Heart left ventricle (tissue), 16 donors: ENCODE results near the gene EMX1. TPM values are rescaled to one million over a fixed set of nuclear protein-coding genes. Genes with fewer than 3 reads are reported as not detected.

ENCODE experiments used
- ATAC-seq, 4 donors: fragments of 200-7000 bp; cut with Tn5 transposase; one replicate each; pipeline ENCODE4 v1.9.1; 2020 to 2022; ENCODE audit warnings: moderate library complexity in 4 of 4, mild to moderate bottlenecking in 3 of 4, moderate number of reproducible peaks in 1 of 4
- DNase-seq, 5 donors: peaks; one replicate each; pipeline ENCODE4 v3.0.0-alpha.2; 2020
- H3K27ac ChIP-seq, 12 donors: fragments of 200-600 bp; sonication (generic) in 4 of 12; one replicate each; pipeline versions ENCODE4 v1.5.0 to v1.8.0; 2016 to 2022; ENCODE audit warnings: mild to moderate bottlenecking in 2 of 12
- H3K27me3 ChIP-seq, 9 donors: fragments of 200-600 bp; sonication (generic) in 2 of 9; one replicate each; pipeline versions ENCODE4 v1.5.1 to v1.8.0; 2016 to 2022; ENCODE audit warnings: mild to moderate bottlenecking in 3 of 9
- H3K36me3 ChIP-seq, 9 donors: fragments of 200-600 bp; sonication (generic) in 2 of 9; one replicate each; pipeline versions ENCODE4 v1.5.0 to v1.8.0; 2018 to 2022; ENCODE audit warnings: mild to moderate bottlenecking in 2 of 9
- H3K4me1 ChIP-seq, 12 donors: fragments of 200-600 bp; sonication (generic) in 4 of 12; one replicate each; pipeline versions ENCODE4 v1.5.0 to v1.8.0; 2016 to 2022; ENCODE audit warnings: mild to moderate bottlenecking in 3 of 12
- H3K4me3 ChIP-seq, 12 donors: fragments of 200-600 bp; sonication (generic) in 4 of 12; one replicate each; pipeline versions ENCODE4 v1.5.0 to v1.8.0; 2017 to 2022; ENCODE audit warnings: mild to moderate bottlenecking in 9 of 12, moderate library complexity in 4 of 12
- H3K9me3 ChIP-seq, 12 donors: fragments of 200-600 bp; sonication (generic) in 4 of 12; one replicate each; pipeline versions ENCODE4 v1.5.0 to v1.8.0; 2016 to 2022; ENCODE audit warnings: mild to moderate bottlenecking in 1 of 12
- CTCF ChIP-seq, 12 donors: fragments of 200-600 bp; sonication (generic) in 4 of 12; IDR thresholded peaks; one replicate each; pipeline versions ENCODE4 v1.5.0 to v1.8.0; 2018 to 2022; ENCODE audit warnings: antibody characterized with exemption in 12 of 12, mild to moderate bottlenecking in 5 of 12
- POLR2A ChIP-seq, 2 donors: fragments of 450-650 bp; IDR thresholded peaks; one replicate each; pipeline ENCODE4 v1.6.1; 2017; ENCODE audit warnings: antibody characterized with exemption in 2 of 2, mild to moderate bottlenecking in 2 of 2, moderate library complexity in 2 of 2
- WGBS, 4 donors: extraction: QIAGEN DNeasy Blood & Tissue Kit in 2 of 4; methylation state at CpG; one replicate each; pipeline versions ENCODE4 v1.1.5 to v1.1.7; 2013 to 2018; 5-methylcytosine and 5-hydroxymethylcytosine counted together
- intact Hi-C, 10 donors: fragments of 100-400 bp; cut with DNase I; formaldehyde crosslinking; loops; one replicate each; pipeline versions ENCODE4 v1.11.1 to v1.14.2; 2022
- polyA plus RNA-seq, 2 donors: library from polyadenylated mRNA; stranded (reverse); fragments of 200-250 nt; gene quantifications; one replicate each; pipeline ENCODE4 v1.2.3, GENCODE V29; 2013
- total RNA-seq, 9 donors: library from RNA; depleted of rRNA in 2 of 9; stranded (reverse); fragments of >200 nt in 2 of 9; fragmentation: NEBNext Ultra II Directional in 3 of 9; extraction: Animal tissue kit (Norgen Biotek cat#: 25700) in 3 of 9; gene quantifications; one replicate each; pipeline versions ENCODE4 v1.1.0 to v1.2.4, GENCODE V29; 2016 to 2023
- donor health status: ischemic (EF 13 %, LVEDD 7.1; RV severe dilation, severe dysfunction).
- donor health status: healthy with polysubstance abuse.
- donor health status: DM: no; HTN: yes; CAD: no.
- donor health status: DM: no; HTN: no; CAD: no.
- donor health status: ischemic (EF 25% LVEDD 6.9; RV normal size, moderate dysfunction).
- donor health status: ischemic (EF 25% LVEDD 5.7; RV mildly dilated, moderate dysfunction).
- donor health status: healthy.
- donor health status: DM: yes; HTN: yes; CAD: no.
- donor health status: ischemic (EF 35%, LVEDD 5.7; RV mildly dilated, moderate dysfunction).
- donor health status: nonischemic (EF 11% LVEDD 7.7; RV severe dilation, severe dysfunction).
- donor health status: DM: yes; HTN: yes; CAD: no.
- donor health status: PGD.
- donor health status: ischemic (EF 29% LVEDD 5.4; RV normal size, mild dysfunction).
- donor health status: nonischemic (EF 23%, LVEDD 6.1; RV moderate dilation, normal function).

The EMX1 gene
- total and polyA plus RNA-seq, 11 donors: not detected

- Histone ChIP-seq H3K27me3 (no peaks in the 10 kb centered on the region), H3K9me3 (no peaks in the 10 kb centered on the region), H3K4me3 (no peak overlapping the region), H3K27ac (no peak overlapping the region), H3K36me3 (peaks cover 0 to 4% (median 0%) of the 10 kb centered on the region in 9 donors), H3K4me1 (peaks cover 0 to 8% (median 0%) of the 10 kb centered on the region in 12 donors)
- intact Hi-C loops: no loop called here
- DNase-seq: peak in 1 of 5 donors; percentile 40
- WGBS, 4 donors: 67 to 85% (median 78%) methylated on average over 5 of the region's 5 CpGs
- ATAC-seq: no peak
- no peak for TF ChIP-seq POLR2A (IDR thresholded peaks at IDR 0.05)
- TF ChIP-seq CTCF (IDR thresholded peaks at IDR 0.05): no peak
These were observed 21.1 kb downstream of the EMX1 start for GRCh38 chr2:72938455-72938854.

GRCh38 chr2:72940361-72940760 is 23.0 kb downstream of the EMX1 start:
- H3K4me3 ChIP-seq: no peak overlapping the region

DNA sequence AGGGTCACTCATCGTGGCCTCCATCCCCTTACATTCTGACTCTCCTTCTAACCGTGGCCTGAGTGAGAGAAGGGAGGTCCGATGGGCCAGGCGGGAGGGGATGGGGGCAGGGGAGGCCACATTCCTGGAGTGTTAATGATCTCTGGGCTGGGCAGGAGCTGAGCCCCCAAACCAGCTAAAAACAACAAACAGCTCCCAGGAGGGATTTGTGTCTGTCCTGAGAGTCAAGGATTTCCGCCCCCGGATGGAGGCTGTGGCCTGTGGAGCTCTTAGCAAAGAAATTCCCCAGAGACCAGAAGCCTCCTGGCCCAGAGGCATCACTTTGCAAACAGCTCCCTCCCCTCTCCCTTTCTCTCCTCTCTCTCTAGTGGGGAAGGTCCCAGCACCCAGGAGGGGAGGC is 23.5 kb downstream of the EMX1 start:
- TF ChIP-seq CTCF (IDR thresholded peaks at IDR 0.05) (no peak), POLR2A (IDR thresholded peaks at IDR 0.05) (no peak)
- peak in 1 of 4 donors; percentile 8 for ATAC-seq
- peaks cover 0 to 12% (median 0%) of the 10 kb centered on the region in 9 donors for H3K36me3 ChIP-seq
- H3K27ac ChIP-seq: no peak overlapping the region
- no peak overlapping the region for H3K4me3 ChIP-seq
- H3K4me1 ChIP-seq: peaks cover 0 to 8% (median 0%) of the 10 kb centered on the region in 12 donors
- H3K9me3 ChIP-seq: no peaks in the 10 kb centered on the region
- peak in 1 of 5 donors; percentile 54 for DNase-seq
- no peaks in the 10 kb centered on the region for H3K27me3 ChIP-seq
- WGBS, 4 donors: 36 to 71% (median 66%) methylated on average over 6 of the region's 6 CpGs
- intact Hi-C loops: no loop called here

More at GRCh38 chr2:72940361-72940760, 23.0 kb downstream of the EMX1 start:
- peaks cover 0 to 8% (median 0%) of the 10 kb centered on the region in 12 donors for H3K4me1 ChIP-seq
- WGBS, 4 donors: 84 to 89% (median 86%) methylated on average over 6 of the region's 6 CpGs
- TF ChIP-seq CTCF (IDR thresholded peaks at IDR 0.05): no peak
- no peaks in the 10 kb centered on the region for H3K9me3 ChIP-seq
- DNase-seq (peak in 1 of 5 donors; percentile 31), ATAC-seq (no peak)
- intact Hi-C loops: no loop called here
- H3K36me3 ChIP-seq: peaks cover 0 to 12% (median 0%) of the 10 kb centered on the region in 9 donors
- H3K27me3 ChIP-seq: no peaks in the 10 kb centered on the region
- H3K27ac ChIP-seq: no peak overlapping the region

- DNase-seq: peak in 1 of 5 donors; percentile 44
- no peak for ATAC-seq
- Histone ChIP-seq H3K27ac (no peak overlapping the region), H3K9me3 (no peaks in the 10 kb centered on the region), H3K36me3 (peaks cover 0 to 12% (median 0%) of the 10 kb centered on the region in 9 donors), H3K4me3 (no peak overlapping the region), H3K27me3 (no peaks in the 10 kb centered on the region), H3K4me1 (no peaks in the 10 kb centered on the region)
- intact Hi-C loops: no loop called here
- 83 to 95% (median 94%) methylated on average over 5 to 8 of the region's 8 CpGs for WGBS, 4 donors
- TF ChIP-seq POLR2A (IDR thresholded peaks at IDR 0.05): no peak
- no peak for TF ChIP-seq CTCF (IDR thresholded peaks at IDR 0.05)
These were observed 25.0 kb downstream of the EMX1 start for GRCh38 chr2:72942293-72942692.
